Colon (tissue), 2 donors: ENCODE data around the gene SLC26A8.
"Not testable (repeated sequence)": the region's sequence is repeated elsewhere in the genome, so short reads cannot be mapped to it uniquely, and the experiment has no call there.

Source experiments
- FAIRE-seq: peaks from 2 replicates; lab custom pipeline; 2012; peaks lifted over from hg19 to GRCh38; lab: Jason Lieb, UNC
- donor health status: control.
- donor health status: control.

The SLC26A8 gene

GRCh38 chr6:35909571-35909970 is 114.9 kb downstream of the SLC26A8 start:
- FAIRE-seq, result not testable (repeated sequence)

DNA sequence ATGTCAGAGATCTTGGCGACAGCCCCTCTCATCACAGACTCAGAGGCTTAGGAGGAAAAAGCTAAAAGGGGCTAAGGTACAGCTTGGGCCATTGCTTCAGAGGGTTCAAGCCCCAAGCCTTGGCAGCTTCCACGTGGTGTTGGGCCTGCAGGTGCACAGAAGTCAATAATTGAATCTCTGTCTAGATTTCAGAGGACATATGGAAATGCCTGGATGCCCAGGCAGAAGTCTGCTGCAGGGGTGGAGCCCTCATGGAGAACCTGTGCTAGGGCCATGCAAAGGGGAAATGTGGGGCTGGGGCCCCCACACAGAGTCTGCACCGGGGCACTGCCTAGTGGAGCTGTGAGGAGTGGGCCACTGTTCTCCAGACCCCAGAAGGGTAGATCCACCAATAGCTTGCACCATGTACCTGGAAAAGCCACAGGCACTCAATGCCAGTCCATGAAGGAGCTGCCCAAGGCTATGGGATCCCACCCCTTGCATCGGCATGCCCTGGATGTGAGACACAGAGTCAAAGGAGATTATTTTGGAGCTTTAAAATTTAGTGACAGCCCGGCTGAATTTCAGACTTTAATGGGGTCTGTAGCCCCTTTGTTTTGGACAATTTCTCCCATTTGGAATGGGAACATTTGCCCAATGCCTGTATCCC is 115.6 kb downstream of the SLC26A8 start:
- FAIRE-seq, result not testable (repeated sequence)

- FAIRE-seq, result no peak
Measured at GRCh38 chr6:35907750-35908149, 116.7 kb downstream of the SLC26A8 start.

DNA sequence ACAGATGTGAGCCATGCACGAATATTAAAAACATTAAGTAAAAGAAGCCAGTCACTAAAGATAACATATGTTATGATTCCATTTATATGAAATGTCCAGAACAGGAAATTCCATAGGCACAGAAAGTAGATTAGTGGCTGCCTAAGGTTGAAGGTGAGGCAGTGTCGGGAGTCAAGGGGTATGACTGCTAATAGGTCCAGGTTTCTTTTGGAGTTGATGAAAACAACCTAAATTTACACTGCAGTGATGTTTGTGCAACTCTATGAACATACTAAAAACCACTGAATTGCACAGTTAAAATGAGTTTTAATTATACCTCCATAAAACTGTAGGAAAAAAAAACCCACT is 118.0 kb downstream of the SLC26A8 start:
- no peak for FAIRE-seq

DNA sequence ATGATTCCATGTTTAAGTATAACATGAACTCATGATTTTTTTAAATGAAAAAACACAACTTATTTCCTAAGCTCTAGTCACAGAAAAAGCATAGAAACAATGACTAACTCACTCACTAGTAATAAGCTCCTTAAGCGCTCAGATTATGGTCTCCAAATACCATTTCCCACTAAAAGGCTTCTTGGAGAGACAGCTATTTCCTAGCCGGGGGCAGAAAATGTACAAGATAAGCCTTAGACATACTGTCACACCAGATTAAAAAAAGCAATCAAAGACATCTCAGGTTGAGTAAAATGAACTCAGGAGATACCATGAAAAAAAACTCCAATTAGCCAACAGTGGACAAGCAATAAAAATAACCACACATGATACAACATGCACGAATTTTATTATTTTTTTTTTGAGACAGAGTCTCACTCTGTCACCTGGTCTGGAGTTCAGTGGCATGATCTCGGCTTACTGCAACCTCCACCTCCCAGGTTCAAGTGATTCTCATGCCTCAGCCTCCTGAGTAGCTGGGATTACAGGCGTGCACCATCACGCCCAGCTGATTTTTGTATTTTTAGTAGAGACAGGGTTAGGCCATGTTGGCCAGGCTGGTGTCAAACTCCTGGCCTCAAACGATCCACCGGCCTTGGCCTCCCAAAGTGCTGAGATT is 118.5 kb downstream of the SLC26A8 start:
- no peak for FAIRE-seq

- FAIRE-seq, result no peak
Measured at GRCh38 chr6:35905141-35905785, 119.2 kb downstream of the SLC26A8 start.

- FAIRE-seq, result no peak
Measured at GRCh38 chr6:35903679-35904078, 120.8 kb downstream of the SLC26A8 start.

- FAIRE-seq, result no peak
Measured at GRCh38 chr6:35900448-35900847, 124.0 kb downstream of the SLC26A8 start.

GRCh38 chr6:35898003-35898402 is 126.4 kb downstream of the SLC26A8 start:
- no peak for FAIRE-seq

GRCh38 chr6:35897486-35897885 is 127.0 kb downstream of the SLC26A8 start:
- FAIRE-seq, result no peak

DNA sequence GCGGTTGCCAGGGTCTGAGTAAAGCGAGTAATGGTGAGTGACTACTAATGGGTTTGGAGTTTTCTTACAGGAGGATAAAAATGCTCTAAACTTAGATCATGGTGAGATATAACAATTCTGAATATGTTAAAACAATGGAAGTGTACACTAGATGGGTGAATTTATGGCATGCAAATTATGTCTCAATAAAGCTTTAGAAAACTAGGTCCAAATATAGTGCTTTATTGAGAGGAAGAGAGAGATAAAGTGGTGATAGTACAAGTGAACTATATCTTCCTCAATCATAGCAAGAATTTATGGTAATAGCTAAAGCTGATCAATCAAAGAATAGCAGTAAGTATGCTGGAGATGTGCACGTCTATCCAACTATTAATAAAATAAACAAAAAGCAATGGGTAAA is 127.4 kb downstream of the SLC26A8 start:
- no peak for FAIRE-seq

DNA sequence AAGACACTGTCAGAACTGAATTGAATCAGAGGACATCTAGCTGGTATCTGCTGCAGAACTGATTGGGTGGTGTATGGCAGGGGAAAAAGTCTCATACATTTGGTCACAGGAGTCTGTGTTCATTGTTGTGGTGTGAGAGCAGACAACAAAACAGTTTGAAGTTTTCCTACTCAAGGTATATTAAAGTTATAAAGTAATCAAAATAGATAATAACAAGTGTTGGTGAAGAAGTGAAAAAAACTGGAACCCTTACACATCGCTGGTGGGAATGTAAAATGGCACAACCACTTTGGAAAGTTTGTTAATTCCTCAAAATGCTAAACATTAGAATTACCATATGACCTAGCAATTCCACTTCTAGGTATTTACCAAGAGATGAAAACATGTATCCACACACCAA is 128.2 kb downstream of the SLC26A8 start:
- no peak for FAIRE-seq

DNA sequence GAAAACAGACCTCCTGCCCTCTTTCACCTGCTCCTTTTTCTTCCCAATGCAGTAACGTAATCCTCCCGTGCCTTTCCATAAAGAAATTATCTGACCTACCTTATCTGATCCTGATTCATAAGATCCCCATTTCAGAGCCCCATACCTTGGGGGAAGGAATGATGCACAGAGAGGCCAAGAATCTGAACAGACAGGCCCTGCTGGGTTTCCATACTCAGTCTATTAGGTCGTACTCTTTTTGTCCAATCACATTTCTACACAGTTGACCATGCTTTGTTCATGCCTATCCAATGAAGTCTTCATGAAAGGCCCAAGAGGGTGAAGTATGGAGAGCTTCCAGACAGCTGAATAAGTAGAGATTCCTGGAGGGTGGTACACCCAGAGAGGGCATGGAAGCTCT is 128.9 kb downstream of the SLC26A8 start:
- FAIRE-seq, result no peak

- no peak for FAIRE-seq
Measured at GRCh38 chr6:35894776-35895175, 129.7 kb downstream of the SLC26A8 start.
